IPS-18a (cell line): Measurements from ENCODE around the gene ADCK2.
"Not testable (repeated sequence)": the region's sequence is repeated elsewhere in the genome, so short reads cannot be mapped to it uniquely, and the experiment has no call there.

Source experiments
- H3K27ac ChIP-seq: one replicate; pipeline ENCODE4 v1.5.1; 2013; ENCODE audit warnings: low read length
- H3K27me3 ChIP-seq: one replicate; pipeline ENCODE4 v1.6.1; 2013; ENCODE audit warnings: mild to moderate bottlenecking, low read length; ENCODE audit not compliant: control insufficient read depth, insufficient read depth
- H3K36me3 ChIP-seq: one replicate; pipeline ENCODE4 v1.6.1; 2013; ENCODE audit warnings: low read depth, low read length; ENCODE audit not compliant: control insufficient read depth
- H3K4me1 ChIP-seq: one replicate; pipeline ENCODE4 v1.6.1; 2013; ENCODE audit warnings: low read depth, low read length; ENCODE audit not compliant: control insufficient read depth
- H3K4me3 ChIP-seq: one replicate; pipeline ENCODE4 v1.5.1; 2013; ENCODE audit warnings: low read length
- H3K9ac ChIP-seq: one replicate; pipeline ENCODE4 v1.6.1; 2013; ENCODE audit warnings: mild to moderate bottlenecking, low read length, moderate library complexity
- H3K9me3 ChIP-seq: one replicate; pipeline ENCODE4 v1.6.1; 2013; ENCODE audit warnings: low read depth, low read length; ENCODE audit not compliant: control insufficient read depth

The ADCK2 gene

DNA sequence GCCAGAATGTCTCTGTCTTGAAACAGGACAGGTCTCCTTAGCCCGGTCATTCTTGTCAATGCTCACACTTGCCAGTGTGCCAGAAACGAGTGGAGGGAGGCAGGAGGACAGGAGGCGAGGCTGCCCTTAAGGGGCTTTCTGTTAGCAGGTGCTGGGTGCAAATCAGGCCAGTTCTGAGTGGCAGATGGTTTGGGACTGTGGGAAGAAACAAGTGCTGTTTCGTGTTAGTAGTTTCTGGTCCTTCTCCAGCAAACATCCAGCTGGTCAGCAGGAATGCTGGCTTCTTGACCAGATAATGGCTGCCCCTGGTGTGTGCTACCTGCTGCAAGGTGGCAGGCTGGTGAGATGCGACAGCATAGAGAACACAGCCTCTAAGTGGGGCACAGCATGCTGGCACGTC, 15.6 kb downstream of the ADCK2 start:
- no peak overlapping the region for H3K9ac ChIP-seq
- H3K36me3 ChIP-seq = no peaks in the 10 kb centered on the region
- no peak overlapping the region for H3K27ac ChIP-seq
- no peaks in the 10 kb centered on the region for H3K4me1 ChIP-seq
- H3K27me3 ChIP-seq = no peaks in the 10 kb centered on the region
- H3K9me3 ChIP-seq = no peaks in the 10 kb centered on the region
- no peak overlapping the region for H3K4me3 ChIP-seq

DNA sequence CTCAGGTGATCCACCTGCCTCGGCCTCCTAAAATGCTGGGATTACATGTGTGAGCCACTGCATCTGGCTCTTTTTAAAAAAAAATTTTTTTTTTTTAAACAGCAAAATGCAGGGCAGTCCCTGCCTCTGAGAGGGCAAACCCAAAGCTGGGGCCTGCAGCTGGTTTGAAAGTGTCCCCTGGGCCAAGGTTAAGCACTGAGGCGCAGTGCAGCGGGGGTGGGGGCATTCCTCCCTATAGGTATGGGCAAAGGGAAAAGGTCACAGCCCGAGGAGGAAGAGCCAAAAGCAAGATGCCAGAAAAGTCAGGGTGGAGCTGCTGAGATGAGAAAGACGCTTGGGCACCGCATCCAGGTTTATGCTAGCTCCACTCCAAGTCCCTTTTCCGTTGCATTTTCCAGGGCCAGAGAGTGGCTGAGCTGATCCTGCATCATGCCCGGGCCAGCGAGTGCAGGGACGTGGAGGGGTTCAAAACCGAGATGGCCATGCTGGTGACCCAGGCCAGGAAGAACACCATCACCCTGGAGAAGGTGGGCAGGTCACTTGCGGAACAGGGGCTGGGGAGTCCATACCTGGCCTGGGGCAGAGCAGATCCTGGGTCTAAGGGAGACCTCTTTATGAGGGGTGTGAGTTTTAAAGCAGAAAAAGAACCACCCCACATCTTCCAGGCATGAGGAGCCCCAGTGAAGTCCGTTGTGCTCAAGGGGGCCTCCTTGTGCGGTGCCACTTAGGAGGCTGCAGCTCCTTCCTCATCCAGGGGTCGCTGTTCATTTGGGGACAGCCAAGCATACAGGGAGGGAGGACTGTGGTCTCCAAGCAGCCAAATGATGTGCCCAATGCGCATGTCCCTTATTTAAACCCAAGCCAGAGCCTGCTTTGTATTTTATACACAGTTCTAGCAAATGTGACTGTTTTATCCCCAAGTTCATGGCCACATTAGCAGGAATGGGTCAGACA, 16.7 kb downstream of the ADCK2 start:
- Histone ChIP-seq H3K4me1 (no peaks in the 10 kb centered on the region), H3K9me3 (no peaks in the 10 kb centered on the region), H3K36me3 (no peaks in the 10 kb centered on the region), H3K27ac (no peak overlapping the region), H3K9ac (no peak overlapping the region), H3K27me3 (no peaks in the 10 kb centered on the region), H3K4me3 (no peak overlapping the region)

DNA sequence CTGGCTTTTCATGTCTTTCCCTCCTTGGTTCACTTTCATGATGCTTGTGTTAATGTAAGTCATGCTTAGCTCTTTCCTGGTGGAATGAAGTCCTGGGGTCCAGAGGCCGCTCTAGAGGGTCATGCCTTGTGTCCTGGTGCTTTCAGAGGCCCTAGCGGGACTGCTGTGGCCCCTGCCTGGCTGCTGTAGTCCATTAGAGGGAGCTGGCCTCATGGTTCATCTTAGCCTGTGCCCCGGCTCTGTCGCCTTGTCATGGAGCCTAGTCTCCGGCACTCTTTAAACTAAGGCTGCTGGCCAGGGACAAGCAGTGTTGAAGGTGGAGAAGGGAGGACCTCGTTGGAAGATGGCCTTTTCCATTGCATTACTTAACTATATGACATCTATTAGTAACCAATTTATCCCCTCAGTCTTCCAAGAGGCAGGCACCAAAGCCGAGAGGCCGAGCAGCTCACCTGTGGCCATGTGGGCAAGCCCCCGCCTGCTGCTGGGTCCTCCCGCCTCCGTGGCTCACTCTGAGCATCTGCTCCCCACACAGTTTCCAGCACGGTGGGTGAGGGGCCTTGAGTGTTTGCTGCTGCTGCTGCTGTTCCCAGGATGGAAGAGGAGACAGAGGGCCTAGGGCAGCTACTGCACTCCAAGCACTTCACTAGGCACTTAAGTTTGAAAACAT, 18.8 kb downstream of the ADCK2 start:
- H3K9me3 ChIP-seq = no peaks in the 10 kb centered on the region
- H3K36me3 ChIP-seq = no peaks in the 10 kb centered on the region
- no peak overlapping the region for H3K9ac ChIP-seq
- H3K4me3 ChIP-seq = no peak overlapping the region
- H3K27ac ChIP-seq = no peak overlapping the region
- H3K27me3 ChIP-seq = no peaks in the 10 kb centered on the region
- H3K4me1 ChIP-seq = no peaks in the 10 kb centered on the region

DNA sequence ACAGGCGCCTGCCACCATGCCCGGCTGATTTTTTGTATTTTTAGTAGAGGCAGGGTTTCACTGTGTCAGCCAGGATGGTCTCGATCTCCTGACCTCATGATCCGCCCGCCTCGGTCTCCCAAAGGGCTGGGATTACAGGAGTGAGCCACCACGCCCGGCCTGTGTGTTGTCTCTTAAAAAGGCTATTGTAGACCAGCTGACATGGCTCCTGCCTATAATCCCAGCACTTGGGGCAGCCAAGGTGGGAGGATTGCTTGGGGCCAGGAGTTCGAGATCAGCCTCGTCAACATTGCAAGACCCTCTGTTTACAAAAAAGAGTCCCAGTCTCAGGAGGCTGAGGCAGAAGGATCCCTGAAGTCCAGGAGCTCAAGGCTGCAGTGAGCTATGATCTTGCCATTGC, 21.1 kb downstream of the ADCK2 start:
- H3K36me3 ChIP-seq, H3K27me3 ChIP-seq, H3K4me3 ChIP-seq, H3K9ac ChIP-seq, H3K9me3 ChIP-seq, H3K27ac ChIP-seq, H3K4me1 ChIP-seq: not testable (repeated sequence)

DNA sequence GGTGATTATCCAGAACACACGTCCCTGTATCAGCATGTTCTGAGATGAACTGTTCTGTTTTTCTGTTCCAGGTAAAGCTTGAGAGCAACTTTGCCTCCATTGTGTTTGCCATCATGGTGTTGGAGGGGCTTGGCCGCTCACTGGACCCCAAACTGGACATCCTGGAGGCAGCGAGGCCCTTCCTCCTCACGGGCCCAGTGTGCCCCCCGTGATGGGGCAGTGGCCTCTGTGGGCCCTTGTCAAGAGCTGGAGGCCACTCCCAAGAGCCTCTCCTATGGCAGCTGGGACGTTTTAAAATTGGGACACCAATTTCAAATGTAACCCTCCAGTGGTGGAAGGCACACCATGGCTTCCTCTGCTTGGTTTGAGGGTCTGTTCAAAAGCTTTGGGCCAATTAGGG, 21.8 kb downstream of the ADCK2 start:
- no peak overlapping the region for H3K4me3 ChIP-seq
- no peak overlapping the region for H3K27ac ChIP-seq
- no peaks in the 10 kb centered on the region for H3K36me3 ChIP-seq
- no peaks in the 10 kb centered on the region for H3K4me1 ChIP-seq
- H3K27me3 ChIP-seq = no peaks in the 10 kb centered on the region
- no peaks in the 10 kb centered on the region for H3K9me3 ChIP-seq
- no peak overlapping the region for H3K9ac ChIP-seq

DNA sequence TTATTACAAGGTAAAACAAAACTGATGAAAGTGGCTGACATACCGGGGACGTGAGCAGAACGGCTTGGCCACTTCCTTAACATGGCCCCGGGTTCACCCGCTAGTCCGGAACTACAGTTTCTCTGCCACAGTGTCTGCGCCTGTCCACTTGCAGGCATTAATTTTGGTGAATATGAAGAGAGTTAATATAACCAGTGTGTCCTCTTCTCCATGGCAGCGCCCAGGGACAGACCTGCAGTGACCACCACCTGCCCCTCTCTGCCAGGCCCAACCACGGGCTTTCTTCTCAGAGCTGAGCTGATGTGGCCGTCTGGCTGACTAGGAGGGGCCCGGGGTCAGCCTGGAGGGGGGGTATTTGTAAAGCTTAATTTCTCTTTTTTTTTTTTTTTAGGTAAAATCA, 22.6 kb downstream of the ADCK2 start:
- Histone ChIP-seq H3K9ac (no peak overlapping the region), H3K4me1 (no peaks in the 10 kb centered on the region), H3K36me3 (no peaks in the 10 kb centered on the region)

DNA sequence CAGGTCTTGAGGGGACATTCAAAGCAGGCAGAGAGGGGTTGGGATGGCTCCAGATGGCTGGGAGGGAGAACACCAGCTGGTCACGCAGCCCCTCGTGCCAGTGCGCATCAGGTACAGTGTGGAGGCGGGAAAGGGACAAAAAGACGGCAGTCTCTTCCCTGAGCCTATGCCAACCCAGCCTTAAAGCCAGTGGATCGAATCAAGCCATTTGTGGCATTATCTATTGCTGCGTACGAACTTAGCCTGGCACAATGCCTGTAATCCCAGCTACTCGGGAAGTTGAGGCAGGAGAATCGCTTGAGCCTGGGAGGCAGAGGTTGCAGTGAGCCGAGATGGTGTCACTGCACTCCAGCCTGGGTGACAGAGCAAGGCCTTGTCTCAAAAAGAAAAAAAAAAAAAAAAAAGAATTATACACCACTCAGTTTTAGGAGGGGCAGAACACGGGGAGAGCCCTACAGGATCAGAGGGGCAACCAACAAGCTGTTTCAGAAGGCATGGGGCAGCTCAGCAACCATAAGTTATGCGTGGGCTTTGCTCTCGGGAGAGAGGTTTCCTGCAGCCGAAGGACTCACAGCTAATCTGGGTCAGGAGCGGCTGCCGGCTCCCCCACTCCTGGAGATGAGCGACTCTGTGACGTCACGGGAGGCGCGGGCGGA, 23.4 kb downstream of the ADCK2 start:
- Histone ChIP-seq H3K4me3 (peak overlapping the region; percentile 68), H3K36me3 (no peaks in the 10 kb centered on the region), H3K27me3 (no peaks in the 10 kb centered on the region), H3K9ac (peak overlapping the region; percentile 47), H3K4me1 (no peaks in the 10 kb centered on the region), H3K9me3 (no peaks in the 10 kb centered on the region), H3K27ac (no peak overlapping the region)

More for the DNA sequence above, 22.6 kb downstream of the ADCK2 start:
- H3K27ac ChIP-seq = no peak overlapping the region
- no peak overlapping the region for H3K4me3 ChIP-seq
- no peaks in the 10 kb centered on the region for H3K9me3 ChIP-seq
- H3K27me3 ChIP-seq = no peaks in the 10 kb centered on the region

DNA sequence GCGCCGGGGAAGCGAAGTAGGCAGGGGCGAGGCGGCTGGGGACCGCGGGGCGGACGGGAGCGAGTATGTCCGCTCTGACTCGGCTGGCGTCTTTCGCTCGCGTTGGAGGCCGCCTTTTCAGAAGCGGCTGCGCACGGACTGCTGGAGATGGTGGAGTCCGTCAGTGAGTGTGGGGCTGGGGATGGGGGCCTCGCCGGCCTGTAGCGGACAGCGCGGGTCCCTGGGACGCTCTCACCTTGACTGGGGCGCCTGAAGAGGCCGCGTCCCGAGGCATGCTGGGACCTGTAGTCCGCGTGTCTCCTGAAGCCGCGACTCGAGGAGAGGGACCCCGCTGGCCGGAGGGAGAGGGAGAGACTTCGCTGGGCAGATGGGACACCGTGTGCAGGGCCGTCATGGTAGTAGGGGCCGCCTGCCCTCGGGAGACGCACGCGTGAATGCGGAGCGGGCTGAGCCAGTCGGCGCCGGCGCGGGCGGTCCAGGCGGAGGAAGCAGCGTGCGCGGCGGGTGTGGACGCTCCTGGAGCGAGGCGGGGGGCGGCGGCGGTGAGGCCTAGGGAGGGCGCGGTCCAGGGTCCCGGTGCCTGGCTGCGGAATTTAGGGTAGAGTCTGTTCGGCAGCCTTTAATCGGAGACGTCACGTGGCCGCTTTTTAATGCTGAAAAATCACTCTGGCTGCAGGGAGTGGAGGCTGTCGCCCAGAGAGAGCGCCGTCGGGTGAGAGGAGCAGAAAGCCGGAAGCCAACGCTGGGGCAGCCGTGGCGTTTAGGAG, 24.1 kb downstream of the ADCK2 start, which contains the start of gene NDUFB2:
NDUFB2 (plus strand) TSS at position 29 of the 767 bp plus-strand sequence; CDS start at position 66, 37 bp downstream.
- Histone ChIP-seq H3K9ac (peak within 1 kb of the TSS; percentile 47), H3K9me3 (no peaks in the 10 kb centered on the region), H3K27ac (no peak within 1 kb of the TSS), H3K36me3 (no peaks in the 10 kb centered on the region), H3K27me3 (no peaks in the 10 kb centered on the region), H3K4me1 (no peaks in the 10 kb centered on the region), H3K4me3 (peak within 1 kb of the TSS; percentile 68)

DNA sequence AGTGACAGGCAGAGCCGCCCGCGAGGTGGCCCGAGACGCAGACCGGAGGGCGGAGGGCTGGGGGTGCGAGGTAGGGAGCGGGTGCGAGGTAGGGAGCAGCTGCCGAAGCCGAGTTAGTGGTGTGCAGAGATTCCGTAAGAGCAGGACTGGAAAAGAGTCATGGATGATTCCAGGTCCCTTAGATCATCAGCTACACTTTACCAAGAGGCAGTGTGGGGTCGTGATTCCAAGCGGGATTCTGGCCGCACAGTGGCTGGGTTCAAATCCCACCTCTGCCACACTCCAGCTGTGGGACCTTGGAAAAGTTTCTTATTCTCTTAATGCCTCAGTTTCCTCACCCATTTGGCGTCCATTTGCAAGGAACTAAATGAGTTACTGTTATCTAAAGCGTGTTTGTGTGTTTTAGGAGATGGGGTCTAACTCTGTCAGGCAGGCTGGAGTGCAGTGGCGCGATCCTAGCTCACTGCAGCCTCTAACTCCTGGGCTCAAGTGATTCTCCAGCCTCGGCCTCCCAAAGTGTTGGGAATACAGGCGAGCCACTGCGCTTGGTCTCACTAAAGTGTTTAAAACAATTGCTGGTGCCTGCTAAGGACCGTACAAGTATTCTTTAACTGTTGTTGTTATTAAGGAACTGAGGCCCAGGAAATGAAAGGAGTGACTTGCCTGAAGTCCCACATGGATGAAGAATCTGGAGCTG, 24.9 kb downstream of the ADCK2 start:
- H3K27me3 ChIP-seq = no peaks in the 10 kb centered on the region
- H3K36me3 ChIP-seq = no peaks in the 10 kb centered on the region
- no peaks in the 10 kb centered on the region for H3K9me3 ChIP-seq
- H3K4me1 ChIP-seq = no peaks in the 10 kb centered on the region
- H3K9ac ChIP-seq = peak overlapping the region; percentile 47
- peak overlapping the region; percentile 68 for H3K4me3 ChIP-seq
- no peak overlapping the region for H3K27ac ChIP-seq

DNA sequence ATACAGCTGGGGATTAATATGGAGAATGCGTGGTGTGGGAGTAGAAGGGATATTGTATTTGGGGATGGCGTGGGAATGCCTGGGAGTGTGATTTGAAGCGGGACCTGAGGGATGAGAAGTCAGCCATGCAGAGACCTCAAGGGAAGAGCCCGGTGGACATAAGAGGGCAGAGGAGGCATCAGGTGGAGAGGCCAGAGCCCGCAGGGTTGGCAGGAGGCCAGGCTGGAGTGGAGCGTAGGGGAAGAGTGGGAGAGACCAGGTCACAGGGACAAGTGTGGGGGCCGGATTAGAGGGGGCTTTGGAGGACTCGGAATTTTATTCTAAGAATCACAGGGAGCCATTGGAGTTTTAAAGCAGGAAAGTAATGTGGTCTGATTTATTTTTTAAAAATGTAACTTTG, 25.7 kb downstream of the ADCK2 start:
- no peak overlapping the region for H3K4me3 ChIP-seq
- no peak overlapping the region for H3K9ac ChIP-seq
- no peaks in the 10 kb centered on the region for H3K27me3 ChIP-seq

More for the DNA sequence above, 25.7 kb downstream of the ADCK2 start:
- Histone ChIP-seq H3K9me3 (no peaks in the 10 kb centered on the region), H3K36me3 (no peaks in the 10 kb centered on the region), H3K4me1 (no peaks in the 10 kb centered on the region), H3K27ac (no peak overlapping the region)
